HG03159 (cell line): ENCODE results near the gene RSU1.
"Not testable (repeated sequence)": the region's sequence is repeated elsewhere in the genome, so short reads cannot be mapped to it uniquely, and the experiment has no call there.

Experiments
- ATAC-seq: cut with Tn5 transposase; IDR thresholded peaks from one replicate; pipeline ENCODE4 v1.9.1; 2021; ENCODE audit warnings: mild to moderate bottlenecking, moderate library complexity; ENCODE audit not compliant: unreplicated experiment

RSU1 gene

GRCh38 chr10:16788125-16788524 is 29.1 kb downstream of the RSU1 start:
- peak; percentile 28 for ATAC-seq

DNA sequence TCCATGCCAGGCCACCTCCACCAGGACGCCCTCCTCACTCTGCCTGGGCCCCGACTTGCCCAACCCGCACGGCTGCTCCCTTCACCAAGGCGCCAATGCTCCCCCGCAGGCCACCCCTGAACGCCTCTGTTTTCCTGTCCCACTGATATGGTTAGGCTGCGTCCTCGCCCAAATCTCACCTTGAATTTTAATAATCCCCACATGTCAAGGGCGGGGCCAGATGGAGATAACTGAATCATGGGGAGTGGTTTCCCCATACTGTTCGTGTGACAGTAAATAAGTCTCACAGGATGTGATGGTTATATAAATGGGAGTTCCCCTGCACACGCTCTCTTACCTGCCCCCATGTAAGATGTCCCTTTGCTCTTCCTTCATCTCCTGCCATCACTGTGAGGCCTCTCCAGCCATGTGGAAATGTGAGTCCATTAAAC is 29.8 kb downstream of the RSU1 start:
- ATAC-seq = peak; percentile 75

- no peak for ATAC-seq
Observed at GRCh38 chr10:16780338-16780880, 36.8 kb downstream of the RSU1 start.

GRCh38 chr10:16779384-16779915 is 37.8 kb downstream of the RSU1 start:
- ATAC-seq = peak; percentile 73

GRCh38 chr10:16777473-16778370 is 39.5 kb downstream of the RSU1 start:
- peak; percentile 53 for ATAC-seq

GRCh38 chr10:16776896-16777295 is 40.3 kb downstream of the RSU1 start:
- no peak for ATAC-seq

DNA sequence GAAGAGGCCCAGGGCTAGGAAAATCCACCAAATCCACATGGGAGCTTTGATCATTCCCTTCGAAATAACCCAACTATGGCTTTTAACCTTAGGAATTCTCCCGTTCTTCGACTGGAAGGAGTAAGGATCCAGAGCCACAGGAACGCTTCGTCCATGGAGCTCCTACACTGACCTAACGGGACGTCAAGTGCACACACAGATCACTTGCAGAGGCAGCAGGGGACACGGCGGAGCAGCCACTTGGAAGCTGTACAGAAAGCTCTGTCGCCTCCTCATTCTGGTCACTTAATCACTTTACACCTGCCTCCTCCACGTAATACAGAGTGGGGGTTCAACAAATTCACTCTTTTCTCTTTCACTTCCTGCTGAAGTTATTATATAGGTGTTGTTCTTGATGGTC is 43.9 kb downstream of the RSU1 start:
- no peak for ATAC-seq

GRCh38 chr10:16770670-16771069 is 46.6 kb downstream of the RSU1 start:
- peak; percentile 58 for ATAC-seq

DNA sequence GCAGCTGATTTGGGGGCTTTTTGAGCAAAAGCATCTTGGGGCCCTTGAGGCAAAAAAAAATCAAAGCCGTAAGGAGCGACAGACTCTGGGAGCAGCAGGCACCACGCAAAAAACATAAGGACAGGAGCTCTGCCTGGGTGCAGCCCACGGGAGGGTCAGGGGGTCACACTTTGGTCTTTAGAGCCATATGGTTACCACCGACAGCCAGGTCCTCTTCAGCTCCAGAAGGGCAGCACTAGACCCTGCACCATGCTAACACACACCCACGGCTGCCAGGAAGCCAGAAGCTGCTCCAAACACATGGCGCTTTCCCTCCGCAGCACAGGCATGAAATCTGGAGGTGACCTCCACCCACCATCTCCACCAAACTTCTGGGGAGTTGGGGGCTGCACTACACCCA is 47.1 kb downstream of the RSU1 start:
- no peak for ATAC-seq

DNA sequence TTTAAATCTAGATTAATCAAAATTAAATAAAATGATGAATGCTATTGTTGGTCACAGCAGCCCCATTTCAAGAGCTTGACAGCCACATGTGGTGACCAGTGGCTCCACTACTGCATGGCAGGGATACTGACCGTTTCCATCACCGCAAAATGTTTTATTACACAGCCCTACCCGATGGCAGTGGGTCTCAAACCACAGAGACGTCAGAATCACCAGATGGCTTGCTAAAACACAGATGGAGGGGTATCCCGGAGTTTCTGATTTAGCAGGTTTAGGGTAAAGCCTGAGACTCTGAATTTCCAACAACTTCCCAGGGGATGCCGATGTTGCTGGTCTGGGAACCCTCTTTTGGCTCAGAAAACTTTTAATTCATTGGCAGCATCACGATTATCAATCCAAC is 47.9 kb downstream of the RSU1 start:
- ATAC-seq = no peak

DNA sequence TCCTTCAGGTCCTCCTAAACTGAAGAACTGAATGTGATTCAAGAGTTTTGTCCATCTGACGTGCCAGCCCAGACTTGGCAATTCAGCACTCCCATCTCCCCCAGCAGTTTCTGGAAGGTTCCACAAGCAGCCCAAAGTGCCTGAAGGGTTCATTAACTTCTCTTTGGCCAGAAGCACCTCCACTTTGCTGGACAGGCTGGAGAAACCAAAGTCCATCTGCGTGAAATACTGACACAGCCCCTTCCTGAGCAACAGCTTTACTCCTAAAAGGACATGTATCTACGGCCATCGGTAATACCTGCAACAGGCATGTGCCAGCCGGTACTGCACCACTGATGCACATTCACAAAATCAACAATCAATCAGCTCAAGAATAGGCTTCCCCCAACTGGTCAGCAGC is 48.5 kb downstream of the RSU1 start:
- no peak for ATAC-seq

- peak; percentile 60 for ATAC-seq
Observed at GRCh38 chr10:16765509-16766375, 51.5 kb downstream of the RSU1 start.

DNA sequence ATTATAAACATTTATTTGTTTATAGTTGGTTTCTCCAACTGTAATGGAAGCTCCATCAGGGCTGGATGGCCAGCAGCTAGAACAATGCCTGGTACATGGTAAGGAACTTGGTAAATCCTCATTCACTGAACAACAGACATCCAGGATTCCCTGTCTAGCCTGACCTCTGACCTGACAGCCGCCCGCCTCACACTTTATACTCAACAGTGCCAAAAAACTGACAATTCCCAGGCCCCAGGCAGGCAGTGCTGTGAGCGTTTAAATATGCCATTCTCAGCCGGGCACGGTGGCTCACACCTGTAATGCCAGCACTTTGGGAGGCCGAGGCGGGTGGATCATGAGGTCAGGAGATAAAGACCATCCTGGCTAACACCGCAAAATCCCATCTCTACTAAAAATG is 55.9 kb downstream of the RSU1 start:
- ATAC-seq = no peak

DNA sequence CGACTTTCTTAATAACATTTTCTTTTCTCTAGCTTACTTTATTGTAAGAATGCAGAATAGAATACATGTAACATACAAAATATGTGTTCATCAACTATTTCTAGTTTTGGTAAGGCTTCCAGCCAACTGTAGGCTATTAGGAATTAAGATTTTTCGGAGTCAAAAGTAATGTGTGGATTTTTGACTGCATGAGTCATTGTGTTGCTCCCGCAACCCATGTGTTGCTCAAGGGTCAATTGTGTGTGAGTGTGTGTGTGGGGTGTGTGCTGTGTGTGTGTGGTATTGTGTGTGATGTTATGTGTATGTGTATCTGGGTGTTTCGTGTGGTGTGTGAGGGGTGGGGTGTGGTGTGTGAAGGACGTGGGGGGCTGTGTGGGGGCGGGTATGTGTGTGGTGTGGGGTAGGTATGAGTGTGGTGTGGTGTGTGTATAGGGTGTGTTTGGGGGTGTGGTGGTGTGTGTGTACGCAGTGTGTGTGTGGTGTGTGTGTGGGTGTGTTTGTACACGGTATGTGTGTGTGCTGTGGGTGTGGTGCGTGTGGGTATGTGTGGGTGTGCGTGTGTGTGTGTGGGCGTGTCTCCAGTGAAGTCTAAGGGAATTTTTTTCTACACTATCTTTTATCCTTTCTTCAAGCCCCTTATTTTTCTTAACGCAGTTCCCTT is 60.5 kb downstream of the RSU1 start:
- no peak for ATAC-seq

DNA sequence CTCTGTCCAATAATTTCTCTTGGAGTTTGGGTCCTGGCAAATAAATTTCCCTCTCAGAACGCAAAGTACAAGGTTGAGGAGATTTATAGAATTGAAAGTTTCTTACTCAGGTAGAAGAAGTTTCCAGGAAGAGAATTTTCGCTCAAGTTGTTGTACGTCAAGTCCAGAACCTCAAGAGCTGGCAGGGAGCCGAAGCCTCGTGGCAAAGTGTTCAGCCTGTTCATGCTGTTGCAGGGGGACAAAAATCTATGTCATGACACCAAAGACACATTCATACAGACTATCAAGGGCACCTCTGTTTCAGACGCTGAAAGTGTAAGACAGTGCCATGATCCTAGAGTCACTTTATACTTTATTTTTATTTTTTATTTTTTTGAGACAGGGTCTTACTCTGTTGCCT is 62.5 kb downstream of the RSU1 start:
- no peak for ATAC-seq

DNA sequence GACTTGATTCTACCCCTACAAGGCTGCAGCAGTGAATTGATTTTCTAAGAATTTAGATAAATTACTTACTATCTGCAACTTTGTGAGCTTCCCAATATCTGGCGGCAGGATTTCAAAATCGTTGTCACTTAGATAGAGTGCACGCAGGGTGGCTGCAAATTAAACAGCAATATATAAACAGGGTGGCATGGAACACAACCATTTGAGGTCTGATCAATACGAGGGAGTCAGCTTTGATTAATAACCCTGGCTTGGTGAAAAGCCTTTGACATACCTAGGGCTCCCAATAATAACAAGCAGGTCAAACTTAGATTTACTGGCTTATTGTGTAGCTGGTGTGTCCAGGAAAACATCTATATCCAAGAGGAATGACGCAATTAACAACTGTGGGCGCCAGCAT is 64.4 kb downstream of the RSU1 start:
- not testable (repeated sequence) for ATAC-seq

- ATAC-seq = no peak
Observed at GRCh38 chr10:16752099-16752498, 65.1 kb downstream of the RSU1 start.

GRCh38 chr10:16751244-16751643 is 66.0 kb downstream of the RSU1 start:
- ATAC-seq = no peak

- ATAC-seq = no peak
Observed at GRCh38 chr10:16750461-16750860, 66.8 kb downstream of the RSU1 start.

DNA sequence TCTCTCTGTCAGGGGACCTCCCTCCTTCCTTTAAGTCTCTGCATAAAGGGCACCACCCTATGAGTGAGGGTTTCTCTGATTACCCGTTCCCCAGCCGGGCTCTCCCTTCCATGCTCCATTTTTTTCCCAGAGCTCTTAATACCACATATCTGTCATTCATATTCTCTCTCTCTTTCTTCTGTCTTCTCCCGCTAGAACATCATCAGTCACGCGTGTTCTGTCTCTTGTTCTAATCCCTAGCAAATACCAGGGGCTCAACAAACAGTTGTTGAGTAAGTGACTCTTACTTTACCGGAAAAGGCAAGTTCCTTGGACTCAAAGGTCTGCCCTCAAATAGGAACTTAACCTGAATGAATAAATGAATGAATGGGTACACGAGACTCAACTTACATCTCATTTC is 68.5 kb downstream of the RSU1 start:
- ATAC-seq = no peak

GRCh38 chr10:16746856-16747255 is 70.4 kb downstream of the RSU1 start:
- ATAC-seq = no peak
